Fibroblast of skin of left biceps (primary cell): ENCODE data around the gene NUDT8.
"Not testable (repeated sequence)": the region's sequence is repeated elsewhere in the genome, so short reads cannot be mapped to it uniquely, and the experiment has no call there.

Experiments
- DNase-seq, 2 experiments: peaks; one replicate each; pipeline ENCODE4 v3.0.0-alpha.2; 2013; ENCODE audit warnings: low read depth in 2 of 2

NUDT8 gene

GRCh38 chr11:67660752-67661151, 31.0 kb upstream of the NUDT8 start:
- DNase-seq = not testable (repeated sequence)

GRCh38 chr11:67659651-67660165, 30.0 kb upstream of the NUDT8 start:
- not testable (repeated sequence) for DNase-seq

GRCh38 chr11:67657300-67657699, 27.6 kb upstream of the NUDT8 start:
- no peak for DNase-seq

- no peak for DNase-seq
Observed at GRCh38 chr11:67656278-67656922, 26.7 kb upstream of the NUDT8 start.

GRCh38 chr11:67654225-67654624, 24.5 kb upstream of the NUDT8 start:
- no peak for DNase-seq

- DNase-seq = no peak
Observed at GRCh38 chr11:67652965-67653845, 23.5 kb upstream of the NUDT8 start.

- no peak for DNase-seq
Observed at GRCh38 chr11:67651976-67652781, 22.4 kb upstream of the NUDT8 start.

GRCh38 chr11:67649634-67650510, 20.1 kb upstream of the NUDT8 start:
- DNase-seq = no peak

- no peak for DNase-seq
Observed at GRCh38 chr11:67648796-67649613, 19.3 kb upstream of the NUDT8 start.

GRCh38 chr11:67648140-67648795, 18.5 kb upstream of the NUDT8 start:
- no peak for DNase-seq

GRCh38 chr11:67647471-67647870, 17.7 kb upstream of the NUDT8 start:
- no peak for DNase-seq

- DNase-seq = no peak
Observed at GRCh38 chr11:67646535-67647336, 17.0 kb upstream of the NUDT8 start.

- DNase-seq = no peak
Observed at GRCh38 chr11:67645521-67646461, 16.1 kb upstream of the NUDT8 start.

GRCh38 chr11:67644472-67645418, 15.0 kb upstream of the NUDT8 start:
- no peak for DNase-seq

- no peak for DNase-seq
Observed at GRCh38 chr11:67644042-67644441, 14.3 kb upstream of the NUDT8 start.
